Activated CD8-positive, alpha-beta T cell treated with anti-CD3 and anti-CD28 coated beads for 36 hours (primary cell): ENCODE measurements around the gene E2F2. TPM values are rescaled to one million over a fixed set of nuclear protein-coding genes. Genes with fewer than 3 reads are reported as not detected.
A peak's percentile ranks its signal among the peaks of the same experiment; 100 is the strongest.

Source experiments
- ATAC-seq: fragments of 200-7000 bp; cut with Tn5 transposase; one replicate; pipeline ENCODE4 v1.10.0; 2021; ENCODE audit warnings: mild to moderate bottlenecking, moderate library complexity
- CTCF ChIA-PET: fragments of 350-600 bp; sonication (Branson Sonifier 250); formaldehyde crosslinking; loops from one replicate; lab custom pipeline; 2021; ENCODE audit warnings: antibody characterized with exemption; lab: Charles Lee
- POLR2A ChIA-PET: fragments of 350-600 bp; sonication (Branson Sonifier 250); formaldehyde crosslinking; loops from one replicate; lab custom pipeline; 2021; ENCODE audit warnings: antibody characterized with exemption; lab: Charles Lee
- DNase-seq: peaks from one replicate; pipeline ENCODE4 v3.0.0-alpha.2; 2020
- H3K27ac Mint-ChIP-seq: one replicate; pipeline ENCODE4 v1.8.0; 2021; ENCODE audit warnings: mild to moderate bottlenecking, mixed read lengths
- H3K27me3 Mint-ChIP-seq: one replicate; pipeline ENCODE4 v1.8.0; 2021; ENCODE audit warnings: mixed read lengths
- H3K36me3 Mint-ChIP-seq: one replicate; pipeline ENCODE4 v1.8.0; 2021; ENCODE audit warnings: low read depth, mixed read lengths
- H3K4me1 Mint-ChIP-seq: one replicate; pipeline ENCODE4 v1.8.0; 2021; ENCODE audit warnings: low read depth, mixed read lengths
- H3K4me3 Mint-ChIP-seq: one replicate; pipeline ENCODE4 v1.8.0; 2021; ENCODE audit warnings: mild to moderate bottlenecking, moderate library complexity, mixed read lengths
- H3K9me3 Mint-ChIP-seq: one replicate; pipeline ENCODE4 v1.8.0; 2021; ENCODE audit warnings: mixed read lengths
- CTCF ChIP-seq: fragments of 200-600 bp; IDR thresholded peaks from one replicate; pipeline ENCODE4 v1.8.0; 2022; ENCODE audit warnings: antibody characterized with exemption, mild to moderate bottlenecking
- intact Hi-C: fragments of 100-400 bp; cut with micrococcal nuclease; formaldehyde crosslinking; loops from one replicate; pipeline ENCODE4 v1.10.0; 2022
- total RNA-seq, 2 experiments: library from RNA; stranded (reverse); gene quantifications; one replicate each; pipeline ENCODE4 v1.2.3, GENCODE V29; 2021

Gene E2F2
- total RNA-seq, 2 experiments from 2014 or later, result 23.7 to 25.3 TPM

GRCh38 chr1:23571465-23571864 lies 40.4 kb upstream of the E2F2 start:
- ChIA-PET CTCF (interaction anchor here (1.1 to 16.5 kb wide), 5 partner anchors 12 to 64 kb away, joined by 3 to 168 read pairs (median 4); partner anchors contain the start of gene ID3), POLR2A (interaction anchor here (0.6 kb wide), 1 partner anchor 15 kb away, joined by 3 read pairs; no protein-coding TSS in a partner anchor)
- no peak for ATAC-seq
- no peak for TF ChIP-seq CTCF
- no peak overlapping the region for H3K27ac Mint-ChIP-seq
- intact Hi-C loops, result no loop called here
- no peaks in the 10 kb centered on the region for H3K36me3 Mint-ChIP-seq
- peaks cover 9% of the 10 kb centered on the region for H3K27me3 Mint-ChIP-seq
- peaks cover 31% of the 10 kb centered on the region for H3K4me1 Mint-ChIP-seq
- peaks cover 2% of the 10 kb centered on the region for H3K9me3 Mint-ChIP-seq
- H3K4me3 Mint-ChIP-seq, result no peak overlapping the region
- no peak for DNase-seq

GRCh38 chr1:23570001-23570691 lies 39.1 kb upstream of the E2F2 start:
- TF ChIP-seq CTCF, result no peak

GRCh38 chr1:23568608-23569383 lies 37.8 kb upstream of the E2F2 start:
- intact Hi-C loops, result no loop called here
- peak overlapping the region; percentile 70 for H3K27ac Mint-ChIP-seq
- H3K27me3 Mint-ChIP-seq, result peaks cover 9% of the 10 kb centered on the region
- H3K4me3 Mint-ChIP-seq, result peak overlapping the region; percentile 71
- ATAC-seq, result no peak
- peaks cover 9% of the 10 kb centered on the region for H3K4me1 Mint-ChIP-seq
- H3K36me3 Mint-ChIP-seq, result no peaks in the 10 kb centered on the region
- POLR2A ChIA-PET, result interaction anchor here (0.9 to 2.5 kb wide), 4 partner anchors 8 to 15 kb away, joined by 3 to 12 read pairs (median 6); partner anchors contain the start of gene ID3
- CTCF ChIA-PET, result interaction anchor here (0.6 to 16.5 kb wide), 7 partner anchors 8 to 67 kb away, joined by 3 to 168 read pairs (median 4); partner anchors contain the start of gene ID3
- TF ChIP-seq CTCF, result no peak
- no peak for DNase-seq
- no peaks in the 10 kb centered on the region for H3K9me3 Mint-ChIP-seq

More at GRCh38 chr1:23570001-23570691, 39.1 kb upstream of the E2F2 start:
- DNase-seq (no peak), ATAC-seq (no peak)
- H3K4me3 Mint-ChIP-seq, result no peak overlapping the region
- peaks cover 2% of the 10 kb centered on the region for H3K9me3 Mint-ChIP-seq
- H3K27me3 Mint-ChIP-seq, result peaks cover 9% of the 10 kb centered on the region
- peaks cover 21% of the 10 kb centered on the region for H3K4me1 Mint-ChIP-seq
- ChIA-PET CTCF (interaction anchor here (1.0 to 16.5 kb wide), 7 partner anchors 11 to 66 kb away, joined by 3 to 168 read pairs (median 4); partner anchors contain the start of gene ID3), POLR2A (interaction anchor here (2.5 kb wide), 1 partner anchor 11 kb away, joined by 12 read pairs; the partner anchor contains the start of gene ID3)
- intact Hi-C loops, result no loop called here
- no peaks in the 10 kb centered on the region for H3K36me3 Mint-ChIP-seq
- H3K27ac Mint-ChIP-seq, result no peak overlapping the region

GRCh38 chr1:23567996-23568607 lies 37.1 kb upstream of the E2F2 start:
- Mint-ChIP-seq H3K27ac (peak overlapping the region; percentile 70), H3K4me1 (peaks cover 10% of the 10 kb centered on the region), H3K4me3 (peak overlapping the region; percentile 71), H3K27me3 (peaks cover 9% of the 10 kb centered on the region), H3K36me3 (no peaks in the 10 kb centered on the region), H3K9me3 (no peaks in the 10 kb centered on the region)
- DNase-seq (no peak), ATAC-seq (peak; percentile 46)
- no peak for TF ChIP-seq CTCF
- intact Hi-C loops, result no loop called here
- POLR2A ChIA-PET, result interaction anchor here (1.7 kb wide), 1 partner anchor 9 kb away, joined by 8 read pairs; no protein-coding TSS in a partner anchor
- CTCF ChIA-PET, result interaction anchor here (0.6 to 16.5 kb wide), 4 partner anchors 9 to 68 kb away, joined by 3 to 168 read pairs (median 4); no protein-coding TSS in a partner anchor
